Skeletal muscle tissue (tissue), 4 donors: ENCODE data around the gene GPR42. TPM values are rescaled to one million over a fixed set of nuclear protein-coding genes. Genes with fewer than 3 reads are reported as not detected.

Experiments
- H3K27ac ChIP-seq: one replicate; pipeline ENCODE4 v1.7.0; 2013; ENCODE audit warnings: mild to moderate bottlenecking, low read depth, low read length, inconsistent platforms
- H3K27me3 ChIP-seq, 3 donors: one replicate each; pipeline ENCODE4 v1.7.0; 2013; ENCODE audit warnings: low read length in 3 of 3; ENCODE audit not compliant: control insufficient read depth in 3 of 3, insufficient read depth in 3 of 3
- H3K36me3 ChIP-seq, 3 donors: one replicate each; pipeline ENCODE4 v1.7.0; 2013; ENCODE audit warnings: low read length in 3 of 3; ENCODE audit not compliant: control insufficient read depth in 3 of 3, insufficient read depth in 3 of 3
- H3K4me1 ChIP-seq, 3 donors: one replicate each; pipeline ENCODE4 v1.7.0; 2013; ENCODE audit warnings: low read length in 3 of 3, mild to moderate bottlenecking in 3 of 3; ENCODE audit not compliant: control insufficient read depth in 3 of 3, insufficient read depth in 3 of 3
- H3K4me3 ChIP-seq, 3 donors: one replicate each; pipeline ENCODE4 v1.7.0; 2013; ENCODE audit warnings: low read length in 3 of 3
- H3K9ac ChIP-seq, 3 donors: one replicate each; pipeline ENCODE4 v1.7.0; 2013; ENCODE audit warnings: low read length in 3 of 3, mild to moderate bottlenecking in 3 of 3, moderate library complexity in 2 of 3, low read depth in 1 of 3
- H3K9me3 ChIP-seq, 3 donors: one replicate each; pipeline ENCODE4 v1.7.0; 2013; ENCODE audit warnings: low read length in 3 of 3; ENCODE audit not compliant: control insufficient read depth in 3 of 3
- total RNA-seq: library from RNA; depleted of rRNA; stranded (reverse); fragments of >200 nt; gene quantifications from one replicate; pipeline ENCODE4 v1.2.3, GENCODE V29; 2014
- donor health status: Osteomylitis.

The GPR42 gene
- total RNA-seq, 1 donor from 2014 or later = not detected

GRCh38 chr19:35334144-35334753 lies 36.6 kb upstream of the GPR42 start:
- H3K27ac ChIP-seq = no peak overlapping the region
- no peaks in the 10 kb centered on the region for H3K36me3 ChIP-seq
- H3K27me3 ChIP-seq = peaks cover 24 to 39% (median 25%) of the 10 kb centered on the region in 3 donors
- no peaks in the 10 kb centered on the region for H3K9me3 ChIP-seq
- no peak overlapping the region for H3K4me3 ChIP-seq
- no peak overlapping the region for H3K9ac ChIP-seq
- H3K4me1 ChIP-seq = no peaks in the 10 kb centered on the region

- Histone ChIP-seq H3K27ac (no peak overlapping the region), H3K4me3 (no peak overlapping the region), H3K9me3 (no peaks in the 10 kb centered on the region), H3K4me1 (no peaks in the 10 kb centered on the region), H3K27me3 (peaks cover 18 to 32% (median 20%) of the 10 kb centered on the region in 3 donors), H3K9ac (no peak overlapping the region), H3K36me3 (no peaks in the 10 kb centered on the region)
These were observed 34.5 kb upstream of the GPR42 start for GRCh38 chr19:35336166-35336955.

GRCh38 chr19:35337097-35337983 lies 33.5 kb upstream of the GPR42 start:
- Histone ChIP-seq H3K4me3 (no peak overlapping the region), H3K27me3 (peaks cover 17 to 26% (median 17%) of the 10 kb centered on the region in 3 donors), H3K36me3 (no peaks in the 10 kb centered on the region), H3K9me3 (no peaks in the 10 kb centered on the region), H3K9ac (no peak overlapping the region), H3K27ac (no peak overlapping the region), H3K4me1 (no peaks in the 10 kb centered on the region)

- H3K27me3 ChIP-seq = peaks cover 13 to 21% (median 14%) of the 10 kb centered on the region in 3 donors
- H3K9me3 ChIP-seq = no peaks in the 10 kb centered on the region
- H3K36me3 ChIP-seq = no peaks in the 10 kb centered on the region
- no peak overlapping the region for H3K27ac ChIP-seq
- no peaks in the 10 kb centered on the region for H3K4me1 ChIP-seq
- no peak overlapping the region for H3K4me3 ChIP-seq
- H3K9ac ChIP-seq = no peak overlapping the region
These were observed 32.9 kb upstream of the GPR42 start for GRCh38 chr19:35337984-35338296.

- Histone ChIP-seq H3K27ac (no peak overlapping the region), H3K36me3 (no peaks in the 10 kb centered on the region), H3K27me3 (peaks cover 10 to 15% (median 11%) of the 10 kb centered on the region in 3 donors), H3K9me3 (no peaks in the 10 kb centered on the region), H3K4me1 (no peaks in the 10 kb centered on the region), H3K9ac (no peak overlapping the region), H3K4me3 (no peak overlapping the region)
These were observed 30.4 kb upstream of the GPR42 start for GRCh38 chr19:35340431-35340830.

- H3K36me3 ChIP-seq = no peaks in the 10 kb centered on the region
- no peaks in the 10 kb centered on the region for H3K9me3 ChIP-seq
- no peak overlapping the region for H3K4me3 ChIP-seq
- peaks cover 14 to 20% (median 17%) of the 10 kb centered on the region in 3 donors for H3K27me3 ChIP-seq
- H3K4me1 ChIP-seq = no peaks in the 10 kb centered on the region
- H3K9ac ChIP-seq = no peak overlapping the region
- no peak overlapping the region for H3K27ac ChIP-seq
These were observed 29.9 kb upstream of the GPR42 start for GRCh38 chr19:35341006-35341405.

- Histone ChIP-seq H3K9ac (no peak overlapping the region), H3K4me1 (no peaks in the 10 kb centered on the region), H3K27ac (no peak overlapping the region), H3K9me3 (no peaks in the 10 kb centered on the region), H3K36me3 (no peaks in the 10 kb centered on the region), H3K27me3 (peaks cover 14 to 26% (median 21%) of the 10 kb centered on the region in 3 donors), H3K4me3 (no peak overlapping the region)
These were observed 29.2 kb upstream of the GPR42 start for GRCh38 chr19:35341565-35342225.

- Histone ChIP-seq H3K27ac (no peak overlapping the region), H3K36me3 (no peaks in the 10 kb centered on the region)
These were observed 28.4 kb upstream of the GPR42 start for GRCh38 chr19:35342430-35342829.

GRCh38 chr19:35344511-35345031 lies 26.3 kb upstream of the GPR42 start:
- H3K36me3 ChIP-seq = no peaks in the 10 kb centered on the region
- H3K9me3 ChIP-seq = no peaks in the 10 kb centered on the region
- peaks cover 0 to 3% (median 0%) of the 10 kb centered on the region in 3 donors for H3K4me1 ChIP-seq

More at GRCh38 chr19:35342430-35342829, 28.4 kb upstream of the GPR42 start:
- H3K4me1 ChIP-seq = no peaks in the 10 kb centered on the region
- H3K4me3 ChIP-seq = no peak overlapping the region
- peaks cover 14 to 26% (median 23%) of the 10 kb centered on the region in 3 donors for H3K27me3 ChIP-seq
- H3K9me3 ChIP-seq = no peaks in the 10 kb centered on the region
- no peak overlapping the region for H3K9ac ChIP-seq

More at GRCh38 chr19:35344511-35345031, 26.3 kb upstream of the GPR42 start:
- Histone ChIP-seq H3K27me3 (peaks cover 14 to 37% (median 25%) of the 10 kb centered on the region in 3 donors), H3K4me3 (no peak overlapping the region), H3K9ac (no peak overlapping the region), H3K27ac (no peak overlapping the region)
